Renal cortical epithelial cell (primary cell): ENCODE results near the gene TBC1D22A. TPM values are rescaled to one million over a fixed set of nuclear protein-coding genes. Genes with fewer than 3 reads are reported as not detected.

Source experiments
- DNase-seq: peaks from one replicate; pipeline ENCODE4 v3.0.0-alpha.2; 2011; ENCODE audit warnings: low read depth
- total RNA-seq: library from RNA; depleted of rRNA; stranded (reverse); fragments of >200 nt; gene quantifications from 2 replicates; pipeline ENCODE4 v1.2.3, GENCODE V29; 2014

The TBC1D22A gene
- total RNA-seq, 1 donor from 2014 or later: 20.0 TPM

DNA sequence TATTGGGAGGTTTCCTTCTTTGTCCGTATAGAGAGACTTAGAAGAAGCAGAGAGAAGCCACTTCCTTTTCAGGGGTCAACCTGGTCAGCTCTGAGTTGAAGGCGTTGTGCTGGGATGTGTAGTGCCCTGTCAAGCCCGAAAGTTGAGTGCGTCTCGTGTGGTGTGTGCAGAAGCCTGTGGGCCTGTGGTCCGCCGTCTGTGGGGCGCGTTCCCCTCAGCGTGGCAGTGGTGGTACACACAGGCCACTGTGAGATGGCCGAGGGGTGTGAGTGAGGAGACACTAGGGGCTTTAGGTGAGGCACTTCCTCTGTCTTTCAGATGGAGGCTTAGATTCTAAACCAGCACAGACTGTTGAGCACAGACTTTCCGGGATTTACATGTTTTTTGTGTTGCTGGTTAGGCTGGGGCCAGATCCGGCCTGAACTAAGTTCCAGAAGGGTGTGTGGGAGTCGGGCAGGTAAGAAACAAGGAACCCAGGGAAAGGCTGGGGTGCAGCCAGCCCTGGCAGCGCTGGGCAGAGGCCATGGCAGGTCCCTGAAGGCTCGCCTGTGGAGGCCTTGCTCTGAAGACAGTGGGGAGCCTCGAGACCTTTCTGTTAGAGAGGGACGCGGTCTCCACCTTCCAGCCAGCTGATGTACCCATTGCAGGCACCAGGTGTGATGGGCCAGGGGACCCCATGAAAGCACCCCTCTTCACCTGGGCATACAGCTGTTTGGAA, 194.2 kb downstream of the TBC1D22A start:
- DNase-seq: no peak

DNA sequence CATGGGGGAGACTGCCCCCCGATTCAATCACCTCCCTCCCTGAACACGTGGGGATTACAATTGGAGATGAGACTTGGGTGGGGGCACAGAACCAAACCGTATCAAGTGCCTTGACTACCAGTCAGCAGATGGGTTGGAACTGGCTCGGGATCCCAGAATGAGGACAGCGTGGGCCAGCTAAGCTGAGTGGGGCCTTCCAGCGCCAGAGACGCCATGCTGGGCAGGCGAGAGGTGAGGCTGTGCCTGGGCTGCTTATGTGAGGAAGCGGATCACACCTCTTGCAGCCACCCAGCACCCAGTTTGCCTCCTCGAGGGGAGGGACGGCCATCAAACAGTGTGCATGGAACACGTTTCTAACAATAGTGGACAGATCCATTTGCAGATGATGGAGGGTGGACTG, 195.1 kb downstream of the TBC1D22A start:
- DNase-seq: no peak

DNA sequence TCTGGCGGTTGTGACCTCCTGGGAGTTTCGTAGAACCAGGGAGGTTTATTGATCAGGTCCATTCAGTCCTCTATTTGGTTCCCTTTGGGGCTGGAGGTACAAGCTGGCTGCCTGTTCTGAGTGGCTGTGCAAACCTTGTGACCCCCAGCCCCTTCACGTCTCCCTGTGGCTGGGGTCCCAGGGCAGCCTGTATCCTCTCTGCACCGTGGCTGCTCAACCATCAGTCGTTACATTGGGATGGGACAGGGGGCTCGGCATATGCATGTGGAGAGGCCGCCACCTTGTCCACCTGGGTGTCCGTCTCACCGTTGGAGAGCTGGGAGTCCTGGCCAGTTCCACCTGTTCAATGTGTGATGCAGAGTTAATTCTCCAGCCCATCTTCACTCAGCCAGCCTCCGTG, 195.7 kb downstream of the TBC1D22A start:
- no peak for DNase-seq

DNA sequence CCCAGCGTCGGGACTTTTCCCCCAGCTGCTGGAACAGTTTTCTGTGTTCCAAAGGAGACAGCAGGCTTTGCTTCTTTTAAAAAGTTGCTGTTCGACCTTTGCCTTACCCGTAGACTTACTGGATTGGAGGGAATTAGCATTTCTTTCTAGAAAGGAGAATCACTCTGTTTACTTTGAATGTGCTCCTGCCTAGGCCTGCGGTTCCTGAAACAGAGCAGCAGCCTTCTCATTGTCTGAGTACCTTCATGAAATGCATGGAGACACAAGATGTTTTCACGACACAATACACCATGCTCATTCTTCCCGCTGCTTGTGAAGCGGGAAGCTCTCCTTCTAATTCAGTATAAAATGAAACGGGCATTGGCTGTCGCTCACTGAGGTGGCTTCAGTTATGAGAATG, 196.2 kb downstream of the TBC1D22A start:
- DNase-seq: no peak

DNA sequence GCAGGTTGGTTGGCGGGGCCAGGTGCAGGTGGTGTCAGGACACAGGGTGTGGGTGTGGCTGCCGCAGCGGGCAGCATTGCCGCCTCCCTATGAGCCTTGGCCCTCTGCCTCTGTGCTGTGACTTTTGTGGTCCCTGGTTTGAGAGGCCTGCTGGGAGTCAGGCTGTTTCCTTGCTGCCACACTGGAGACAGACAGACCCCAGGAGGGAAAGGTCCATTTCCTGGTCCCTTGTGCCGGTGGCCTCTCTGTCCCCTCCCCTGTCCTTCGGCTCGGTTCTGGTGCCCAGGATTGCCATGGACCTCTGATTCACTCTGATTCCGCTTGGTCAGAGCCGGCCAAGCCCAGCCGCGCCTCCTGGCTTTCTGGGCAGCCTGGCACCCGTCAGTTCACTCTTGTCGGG, 196.9 kb downstream of the TBC1D22A start:
- DNase-seq: no peak

DNA sequence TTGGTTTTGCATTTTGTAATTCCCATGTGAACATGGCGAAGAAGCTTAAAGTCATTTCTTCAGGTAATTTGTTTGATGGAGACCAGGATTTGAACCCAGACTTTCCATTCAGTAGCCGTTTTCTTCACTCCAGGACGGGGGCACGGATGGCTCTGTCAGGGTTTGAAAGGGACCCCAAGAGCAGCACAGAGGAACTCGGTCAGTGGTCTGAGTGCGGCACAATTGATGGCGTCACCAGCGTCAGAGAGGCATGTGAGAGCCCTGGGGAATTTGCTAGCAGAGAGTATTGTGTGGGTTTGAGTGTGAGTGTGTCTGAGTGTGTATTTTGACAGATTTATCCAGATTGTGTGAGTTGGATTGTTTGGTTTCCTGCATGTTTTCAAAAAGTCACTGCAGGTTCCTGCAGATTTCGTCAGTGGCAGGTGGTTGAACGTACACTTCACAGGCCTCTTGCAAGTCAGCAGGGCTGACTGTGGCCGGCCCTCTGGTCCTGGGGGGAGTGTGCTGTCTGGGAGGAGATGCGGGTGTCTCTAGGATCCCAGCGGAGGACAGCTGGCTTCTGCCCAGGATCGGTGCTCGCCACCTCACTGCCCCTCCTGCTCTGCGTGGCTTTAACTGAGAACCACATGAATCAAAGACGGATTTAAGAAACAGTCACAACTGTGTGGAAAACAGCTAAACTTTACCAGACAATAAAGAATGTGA, 199.3 kb downstream of the TBC1D22A start:
- DNase-seq: no peak

DNA sequence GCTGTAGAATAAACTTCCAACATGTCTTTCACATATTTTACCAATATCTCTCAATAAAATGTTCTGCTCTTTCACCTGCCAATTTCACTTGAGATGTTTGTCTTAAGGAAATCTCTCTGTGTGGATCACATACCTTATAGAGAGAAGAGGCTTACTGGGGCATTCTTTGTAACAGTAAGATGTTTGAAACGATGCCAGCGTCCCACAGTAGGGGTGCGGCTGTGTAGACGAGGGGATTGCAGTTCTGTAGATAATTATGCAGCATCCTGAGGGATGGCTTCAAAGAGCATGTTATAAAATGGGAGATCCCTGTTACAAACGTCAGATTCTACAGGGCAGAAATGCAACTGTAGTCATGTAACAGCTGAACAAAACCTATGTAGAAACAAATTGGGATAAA, 200.0 kb downstream of the TBC1D22A start:
- DNase-seq: no peak

DNA sequence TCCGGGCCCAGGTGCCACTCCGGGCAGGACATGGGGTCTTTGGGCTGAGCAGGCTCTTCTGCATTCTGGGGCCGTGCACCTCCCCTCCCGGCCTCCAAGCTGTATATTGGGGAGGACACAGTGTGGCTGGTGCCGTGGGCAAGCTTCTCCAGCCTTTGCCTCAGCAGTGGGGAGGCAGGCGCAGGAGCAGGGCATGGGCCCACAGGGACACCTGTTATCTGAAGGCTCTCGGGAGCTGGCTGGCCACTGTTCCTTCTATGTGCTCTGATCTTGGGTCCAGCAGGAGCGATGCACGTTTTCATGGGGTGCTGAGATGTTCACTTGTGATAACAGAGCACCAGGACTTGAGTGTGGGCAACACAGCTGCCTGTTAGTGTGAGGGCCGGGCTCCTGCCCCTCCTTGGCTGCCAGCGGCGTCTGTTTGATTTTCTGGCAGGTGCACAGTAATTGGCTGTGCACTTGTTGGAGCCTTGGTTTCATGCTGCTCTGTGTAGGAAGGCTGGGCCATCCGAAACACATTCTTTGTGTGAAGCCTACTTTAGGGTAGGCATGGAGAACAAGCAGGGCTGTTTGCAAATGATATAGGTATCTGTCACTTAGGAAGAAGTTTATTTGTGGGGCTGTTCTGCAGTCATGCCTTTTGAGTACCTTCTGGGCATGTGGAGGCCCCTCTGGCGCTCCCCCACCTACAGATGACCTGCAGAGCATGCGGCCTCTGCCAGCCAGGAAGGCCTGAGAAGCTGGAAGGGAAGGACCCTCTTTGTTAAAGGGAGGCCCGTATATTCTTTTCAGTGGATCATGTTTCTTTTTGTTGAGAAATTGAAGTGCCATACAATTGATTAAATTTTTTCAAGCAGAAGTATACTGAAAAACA, 201.5 kb downstream of the TBC1D22A start:
- DNase-seq: no peak

DNA sequence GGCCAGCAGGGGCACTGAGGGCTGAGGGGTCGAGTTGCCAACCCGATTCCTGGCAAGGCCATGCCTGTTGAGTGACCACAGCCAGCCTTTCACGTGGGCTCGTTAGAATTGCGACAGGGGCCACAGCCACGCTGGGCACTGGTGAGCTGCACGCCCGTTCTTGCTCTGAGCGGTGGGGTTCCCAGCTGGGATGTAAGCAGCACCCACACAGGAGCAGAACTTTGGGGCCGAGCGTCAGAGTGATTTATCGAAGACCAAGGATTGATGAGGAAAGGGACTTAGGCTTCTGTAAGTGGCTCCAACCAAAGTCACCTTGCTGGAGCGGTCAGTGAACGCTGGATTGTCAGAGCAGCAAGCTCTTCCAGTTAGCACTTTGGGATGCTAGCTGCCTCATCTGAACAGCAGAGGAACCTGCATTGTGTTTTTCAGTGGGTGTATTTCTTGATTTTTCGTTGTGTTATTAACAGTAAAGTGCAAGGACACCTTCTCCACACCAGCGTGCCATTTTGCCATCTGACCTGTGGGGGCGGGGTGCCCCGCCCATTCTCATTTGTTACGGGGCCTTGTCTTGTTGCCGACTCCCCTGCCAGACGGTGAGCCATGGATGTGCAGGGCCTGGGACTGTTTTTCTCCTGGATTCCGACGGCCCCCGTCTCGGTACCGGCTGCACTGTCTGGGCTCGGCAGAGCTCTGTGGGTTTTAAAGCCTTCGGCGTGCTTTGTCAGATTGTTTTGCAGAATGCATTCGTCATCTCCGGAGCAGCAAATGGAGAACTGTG, 202.5 kb downstream of the TBC1D22A start:
- DNase-seq: no peak

DNA sequence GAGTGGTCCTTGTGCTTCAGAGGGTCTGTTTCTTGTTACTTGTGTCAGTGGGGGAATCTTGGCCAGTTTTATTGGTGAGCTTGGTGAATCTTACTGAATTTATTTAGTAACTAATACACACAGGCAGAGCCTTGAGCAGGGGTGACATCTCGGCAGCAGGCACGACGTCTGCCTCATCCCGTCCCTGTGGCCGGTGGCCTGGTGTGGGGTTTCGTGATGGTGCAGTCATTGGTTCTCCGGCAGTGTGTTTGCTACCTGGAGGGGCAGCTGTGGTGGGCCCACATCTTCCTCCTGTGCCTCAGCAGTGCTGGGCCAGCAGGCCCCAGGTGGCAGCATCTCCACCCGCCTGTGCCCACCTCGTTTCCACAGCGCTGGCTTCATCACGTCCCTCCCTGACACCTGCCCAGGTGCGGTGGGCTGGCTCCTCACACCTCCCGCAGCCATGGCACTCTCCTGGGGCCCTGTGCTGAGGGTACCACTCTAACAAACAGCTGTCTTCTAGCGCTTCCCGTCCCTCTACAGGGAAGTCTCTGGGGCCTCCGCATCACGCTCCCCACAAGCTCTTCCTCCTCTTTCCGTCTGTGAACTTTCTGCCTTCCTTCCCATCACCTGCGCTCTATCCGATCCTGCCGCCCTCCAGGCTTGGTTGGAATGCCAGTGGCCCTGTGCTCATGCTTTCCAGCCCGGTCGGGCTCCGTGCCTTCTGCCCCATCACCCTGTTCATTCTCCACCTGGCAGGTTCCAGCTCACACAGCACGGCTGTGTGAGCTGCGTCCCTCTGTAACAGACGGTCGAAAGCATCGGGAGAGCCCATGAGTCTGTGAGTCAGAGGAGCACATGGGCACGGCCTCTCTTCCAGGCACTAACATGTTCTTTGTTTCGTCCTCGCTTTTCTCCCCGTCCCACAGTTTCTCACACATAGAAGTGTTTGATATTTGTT, 203.4 kb downstream of the TBC1D22A start:
- DNase-seq: no peak

DNA sequence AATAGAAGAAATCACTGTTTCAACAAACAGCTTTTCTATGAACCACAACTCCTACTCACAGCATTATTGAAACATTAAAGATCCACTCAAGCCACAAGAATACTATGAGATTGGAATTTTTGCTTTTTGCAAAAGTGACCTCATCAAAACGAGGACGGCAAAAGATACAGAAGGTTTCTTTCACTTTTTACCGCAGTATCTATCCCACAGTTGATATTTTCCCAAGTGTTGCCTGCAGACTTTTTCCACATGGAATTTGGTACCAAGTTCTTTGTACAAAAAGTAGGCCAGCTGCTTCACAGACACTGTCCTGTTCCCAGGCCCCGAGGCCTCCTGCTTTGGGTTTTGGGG, 204.0 kb downstream of the TBC1D22A start:
- no peak for DNase-seq

DNA sequence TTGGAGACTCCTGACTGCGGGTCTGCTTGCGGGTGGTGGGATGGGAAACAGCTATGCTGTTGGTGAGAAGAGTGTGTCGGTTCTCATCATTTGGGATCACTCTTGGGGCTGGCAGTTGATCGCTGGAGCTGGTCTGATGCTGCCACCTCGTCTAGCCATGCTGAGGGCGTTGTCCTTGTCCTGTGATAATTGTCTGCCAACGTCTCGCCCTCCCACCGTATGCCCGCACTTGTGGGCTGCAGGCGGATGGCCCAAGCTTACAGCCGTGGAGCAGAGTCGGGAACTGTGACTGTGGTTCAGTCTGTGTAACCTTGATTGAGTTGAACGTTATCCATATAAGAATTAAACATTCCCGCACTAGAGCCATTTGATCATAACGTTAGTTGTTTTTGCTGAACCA, 204.4 kb downstream of the TBC1D22A start:
- DNase-seq: no peak

DNA sequence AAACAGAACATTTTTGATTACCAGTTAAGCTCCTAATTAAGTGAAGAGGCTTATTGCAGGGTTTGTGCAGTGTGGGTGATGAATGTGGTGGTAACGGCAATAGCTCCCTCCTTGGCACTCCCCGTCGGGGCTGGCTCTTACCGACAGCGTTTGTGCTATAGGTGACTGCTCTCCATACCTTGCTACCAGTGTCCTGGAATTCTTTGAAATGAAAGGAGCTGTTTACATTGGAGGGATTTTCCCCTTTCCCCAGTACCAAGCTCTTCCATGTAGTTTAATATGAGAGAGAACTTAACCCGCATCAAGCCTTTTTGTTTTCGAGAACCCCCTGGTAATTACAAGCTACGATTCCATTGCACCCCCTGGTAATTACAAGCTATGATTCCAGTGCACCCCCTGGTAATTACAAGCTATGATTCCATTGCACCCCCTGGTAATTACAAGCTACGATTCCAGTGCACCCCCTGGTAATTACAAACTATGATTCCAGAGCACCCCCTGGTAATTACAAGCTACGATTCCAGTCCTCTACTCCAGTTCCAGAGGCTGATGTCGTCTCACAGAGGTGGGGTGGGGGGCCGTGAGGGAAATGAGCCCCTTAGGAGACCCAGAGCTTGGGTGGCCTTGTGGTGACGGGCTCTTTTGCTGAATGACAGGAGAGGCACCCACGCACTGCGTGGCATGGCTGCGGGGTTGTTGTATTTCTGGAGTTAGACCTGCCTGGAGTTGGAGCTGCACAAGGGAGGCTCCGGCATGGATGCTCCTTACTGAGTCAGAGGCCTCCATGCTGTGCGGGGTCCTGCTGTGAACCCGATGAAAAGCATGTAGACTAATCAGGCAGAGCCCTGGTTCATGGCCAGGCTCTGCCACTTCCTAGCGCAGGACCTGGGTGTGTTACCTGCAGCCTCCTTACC, 205.3 kb downstream of the TBC1D22A start:
- no peak for DNase-seq

DNA sequence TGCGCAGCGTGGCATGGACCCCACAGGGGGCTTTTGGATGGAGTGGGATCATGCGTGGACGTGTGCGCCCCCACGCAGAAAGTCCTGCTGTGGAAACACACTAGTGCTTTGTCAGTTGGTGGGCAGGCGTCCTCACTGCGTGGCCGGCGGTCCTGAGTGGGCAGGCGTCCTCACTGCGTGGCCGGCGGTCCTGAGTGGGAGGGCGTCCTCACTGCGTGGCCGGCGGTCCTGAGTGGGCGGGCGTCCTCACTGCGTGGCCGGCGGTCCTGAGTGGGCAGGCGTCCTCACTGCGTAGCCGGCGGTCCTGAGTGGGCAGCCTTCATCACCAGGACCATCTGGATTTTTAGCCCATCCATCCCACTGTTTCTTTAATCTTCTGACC, 205.9 kb downstream of the TBC1D22A start:
- DNase-seq: no peak

DNA sequence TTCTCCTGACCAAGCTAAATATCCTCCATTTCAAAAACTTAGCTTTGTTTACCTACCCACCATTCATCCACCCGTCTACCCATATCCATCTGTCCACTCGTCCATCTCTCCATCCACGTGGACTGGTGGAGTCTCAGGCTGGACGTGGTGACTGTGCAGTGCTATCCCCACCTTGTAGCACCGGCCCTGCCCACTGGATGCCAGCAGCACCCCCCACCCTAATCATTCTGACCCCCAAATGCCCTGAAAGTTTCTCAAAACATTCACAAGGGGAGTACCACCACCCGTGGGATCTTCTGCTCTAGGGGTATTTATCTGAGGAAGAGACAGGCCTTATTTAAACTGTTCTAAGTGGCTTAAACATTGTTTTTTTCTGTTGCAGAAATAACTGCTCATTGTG, 206.4 kb downstream of the TBC1D22A start:
- DNase-seq: no peak

DNA sequence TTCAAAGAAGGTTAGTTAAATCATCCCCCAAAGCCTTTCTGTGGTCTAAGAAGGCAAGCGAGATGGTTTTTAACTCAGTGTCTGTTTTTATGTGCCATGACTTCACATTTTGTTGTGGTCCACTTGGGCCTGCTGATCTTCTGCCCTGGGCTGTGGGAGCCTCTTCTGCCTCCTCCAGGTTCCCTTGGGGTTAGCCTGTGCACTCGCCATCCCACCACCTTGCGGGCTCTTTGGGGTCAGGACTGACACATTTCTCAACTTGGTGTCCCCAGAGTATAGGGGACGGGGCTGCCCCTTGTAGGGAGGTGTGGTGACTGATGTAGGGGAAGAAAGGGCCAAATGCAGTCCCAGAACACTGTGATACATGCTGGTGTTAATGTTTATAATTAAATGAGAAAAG, 207.0 kb downstream of the TBC1D22A start:
- DNase-seq: no peak

DNA sequence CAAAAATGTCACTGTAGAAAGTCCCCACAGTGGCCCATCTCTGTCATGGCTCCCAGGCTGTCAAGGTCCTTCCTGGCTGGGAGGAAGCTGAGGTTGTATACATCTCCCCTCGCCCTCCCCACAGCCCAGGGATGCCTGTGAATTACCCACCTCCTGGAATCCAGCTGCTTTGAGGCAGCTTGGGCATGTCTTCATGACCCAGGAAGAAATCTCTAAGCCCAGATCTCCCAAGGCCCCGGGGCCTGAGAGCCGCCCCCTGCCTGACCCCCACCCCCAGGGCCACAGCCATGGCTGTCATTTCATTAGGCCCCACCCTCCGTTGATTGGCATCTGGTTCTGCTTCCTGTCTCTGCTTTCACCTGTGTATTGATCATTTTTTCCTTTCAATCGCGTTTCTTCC, 207.5 kb downstream of the TBC1D22A start:
- no peak for DNase-seq

DNA sequence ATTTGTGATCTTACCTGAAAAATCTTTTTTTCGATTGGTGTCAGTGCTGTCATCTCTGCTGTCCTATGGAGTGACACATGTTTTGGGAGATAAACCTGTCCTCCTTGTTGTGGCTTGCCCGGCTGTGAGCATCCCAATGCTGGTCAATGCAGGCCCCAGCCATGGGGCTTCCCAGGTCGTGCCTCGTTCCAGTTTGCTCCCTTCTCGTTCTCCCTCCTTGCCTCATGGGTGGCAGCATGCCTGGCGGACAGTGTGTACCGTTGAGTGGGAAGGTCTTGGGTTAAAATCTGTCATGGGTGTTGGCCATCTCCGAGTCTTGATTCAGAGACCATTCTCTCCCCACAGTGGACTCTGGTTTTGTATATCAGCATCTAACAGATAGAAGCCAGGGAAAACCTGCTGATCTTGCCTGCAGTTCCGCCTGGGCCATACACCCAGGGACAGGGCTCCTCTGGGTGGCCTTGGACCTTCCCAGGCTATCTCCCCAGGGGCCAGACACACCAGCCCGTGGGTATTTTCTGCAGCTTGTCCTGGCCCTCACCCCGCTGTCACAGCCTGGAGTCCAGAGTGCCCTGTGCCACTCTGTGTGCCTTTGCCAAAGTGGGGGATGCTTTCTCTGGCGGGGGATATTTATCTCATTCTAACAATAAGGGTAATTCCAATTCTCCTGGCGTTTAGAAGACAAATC, 208.1 kb downstream of the TBC1D22A start:
- DNase-seq: no peak

DNA sequence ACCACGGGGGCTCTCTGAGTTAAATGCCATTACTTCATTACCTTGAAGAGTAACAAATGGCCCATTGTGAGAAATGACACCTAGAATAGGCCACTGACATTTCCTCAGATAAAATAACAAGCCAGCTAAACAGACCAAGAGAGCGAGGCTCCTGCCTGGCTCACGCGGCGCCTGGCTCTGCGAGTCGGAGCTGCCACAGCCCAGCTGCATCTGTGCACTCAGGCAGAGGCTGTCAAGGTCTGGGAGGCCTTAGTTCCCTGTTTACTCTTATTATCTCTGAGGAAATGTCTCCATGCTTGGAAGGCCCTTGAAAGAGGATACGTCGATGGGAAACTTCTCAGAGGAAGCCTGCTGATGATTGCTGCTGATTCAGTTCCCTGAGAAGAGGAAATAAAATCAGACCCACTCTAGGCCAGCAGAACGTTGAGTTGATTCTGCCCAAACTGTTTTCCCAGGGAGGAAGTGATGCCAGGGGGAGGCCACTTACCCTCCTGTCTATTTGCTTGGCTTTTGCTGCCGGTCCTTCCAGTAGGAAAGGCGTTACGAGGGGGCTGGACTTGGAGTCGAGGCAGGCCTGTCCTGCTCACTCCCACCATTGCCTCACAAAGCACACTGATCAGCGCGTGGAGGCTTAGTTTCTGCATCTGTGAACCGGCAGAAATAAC, 208.8 kb downstream of the TBC1D22A start:
- no peak for DNase-seq
